Measurements from ENCODE around the gene CDCA3.

Gene CDCA3

DNA sequence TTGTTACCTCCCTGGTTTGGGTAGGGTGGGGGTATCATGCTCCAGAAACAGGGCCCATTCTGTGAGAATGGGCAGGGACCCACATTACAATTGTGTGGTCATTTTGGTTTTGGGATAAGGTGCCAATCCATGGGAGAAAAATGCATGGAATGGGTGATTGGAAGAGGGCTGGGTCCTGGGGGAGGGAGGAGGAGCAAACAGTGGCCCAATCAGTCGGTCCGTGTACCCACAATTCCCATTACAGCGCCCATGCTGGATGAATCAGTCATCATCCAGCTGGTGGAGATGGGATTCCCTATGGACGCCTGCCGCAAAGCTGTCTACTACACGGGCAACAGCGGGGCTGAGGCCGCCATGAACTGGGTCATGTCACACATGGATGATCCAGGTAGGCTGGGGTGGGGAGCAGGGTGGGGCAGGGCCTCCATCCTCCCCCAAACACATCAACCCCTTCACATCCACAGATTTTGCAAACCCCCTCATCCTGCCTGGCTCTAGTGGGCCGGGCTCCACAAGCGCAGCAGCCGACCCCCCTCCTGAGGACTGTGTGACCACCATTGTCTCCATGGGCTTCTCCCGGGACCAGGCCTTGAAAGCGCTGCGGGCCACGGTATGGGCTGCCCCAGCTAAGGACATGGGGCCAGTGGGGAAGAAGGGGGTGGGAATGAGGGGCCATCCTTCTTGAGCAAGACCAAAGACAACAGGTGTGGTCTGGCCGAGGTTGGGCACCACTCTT is 12.7 kb upstream of the CDCA3 start:
- Histone ChIP-seq H3K27me3 (replicated peaks in 2 of 5; ENCODE audit: control insufficient read depth in 4 of 5, insufficient read depth in 5 of 5, low read length in 4 of 5) (no peaks in the 10 kb centered on the region), H3K9me3 (ENCODE audit: control extremely low read depth in 1 of 5, control insufficient read depth in 4 of 5, insufficient read depth in 2 of 5, low read depth in 1 of 5, low read length in 4 of 5) (no peaks in the 10 kb centered on the region), H3K4me1 (ENCODE audit: control extremely low read depth in 1 of 4, control insufficient read depth in 4 of 4, insufficient read depth in 4 of 4, low read length in 3 of 4) (peaks cover 7 to 21% (median 19%) of the 10 kb centered on the region in 4 experiments), H3K36me3 (ENCODE audit: control insufficient read depth in 4 of 4, insufficient read depth in 4 of 4, low read length in 3 of 4) (peaks cover 9 to 73% (median 62%) of the 10 kb centered on the region in 4 experiments), H3K27ac (ENCODE audit: insufficient read depth in 1 of 2, low read depth in 1 of 2, low read length in 2 of 2, poor library complexity in 1 of 2, severe bottlenecking in 2 of 2) (no peak overlapping the region), H3K4me3 (ENCODE audit: control insufficient read depth in 1 of 7, extremely low read depth in 1 of 7, insufficient read depth in 4 of 7, low read depth in 2 of 7, low read length in 6 of 7) (no peak overlapping the region)
- 99% methylated on average over 8 of the region's 16 CpGs for WGBS (ENCODE audit: insufficient coverage)
- DNase-seq = no peak
- POLR2A ChIA-PET = interaction anchor here (0.6 kb wide), 1 partner anchor 77 kb away, joined by 4 read pairs; no protein-coding TSS in a partner anchor
- CTCF ChIA-PET = interaction anchor here (0.9 to 8.0 kb wide), 4 partner anchors 9 to 74 kb away, joined by 3 to 85 read pairs (median 3); partner anchors contain the start of genes CDCA3 and USP5

DNA sequence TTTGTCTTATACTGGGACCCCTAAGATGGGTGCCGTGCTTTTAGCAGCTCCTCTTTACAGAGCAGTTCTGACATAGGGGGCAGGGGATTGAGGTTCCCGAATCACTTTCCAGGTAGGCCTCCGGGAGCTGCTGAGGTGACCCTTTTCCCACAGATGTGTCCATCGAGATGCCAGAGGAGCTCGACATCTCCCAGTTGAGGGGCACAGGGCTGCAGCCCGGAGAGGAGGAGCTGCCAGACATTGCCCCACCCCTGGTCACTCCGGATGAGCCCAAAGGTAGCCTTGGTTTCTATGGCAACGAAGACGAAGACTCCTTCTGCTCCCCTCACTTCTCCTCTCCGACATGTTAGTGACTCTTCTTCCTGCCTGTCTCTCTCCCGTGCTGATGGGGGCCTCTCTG is 11.9 kb upstream of the CDCA3 start:
- DNase-seq = no peak
- Histone ChIP-seq H3K27ac (ENCODE audit: insufficient read depth in 1 of 2, low read depth in 1 of 2, low read length in 2 of 2, poor library complexity in 1 of 2, severe bottlenecking in 2 of 2) (no peak overlapping the region), H3K27me3 (replicated peaks in 2 of 5; ENCODE audit: control insufficient read depth in 4 of 5, insufficient read depth in 5 of 5, low read length in 4 of 5) (no peaks in the 10 kb centered on the region), H3K36me3 (ENCODE audit: control insufficient read depth in 4 of 4, insufficient read depth in 4 of 4, low read length in 3 of 4) (peaks cover 11 to 80% (median 67%) of the 10 kb centered on the region in 4 experiments), H3K9me3 (ENCODE audit: control extremely low read depth in 1 of 5, control insufficient read depth in 4 of 5, insufficient read depth in 2 of 5, low read depth in 1 of 5, low read length in 4 of 5) (no peaks in the 10 kb centered on the region), H3K4me1 (ENCODE audit: control extremely low read depth in 1 of 4, control insufficient read depth in 4 of 4, insufficient read depth in 4 of 4, low read length in 3 of 4) (peaks cover 0 to 14% (median 12%) of the 10 kb centered on the region in 4 experiments), H3K4me3 (ENCODE audit: control insufficient read depth in 1 of 7, extremely low read depth in 1 of 7, insufficient read depth in 4 of 7, low read depth in 2 of 7, low read length in 6 of 7) (no peak overlapping the region)
- CTCF ChIA-PET = interaction anchor here (1.0 to 8.0 kb wide), 2 partner anchors 9 to 10 kb away, joined by 3 to 85 read pairs; partner anchors contain the start of genes CDCA3 and USP5
- POLR2A ChIA-PET = interaction anchor here (0.6 kb wide), 1 partner anchor 78 kb away, joined by 4 read pairs; no protein-coding TSS in a partner anchor
- WGBS (ENCODE audit: insufficient coverage) = 97% methylated on average over 11 of the region's 11 CpGs

DNA sequence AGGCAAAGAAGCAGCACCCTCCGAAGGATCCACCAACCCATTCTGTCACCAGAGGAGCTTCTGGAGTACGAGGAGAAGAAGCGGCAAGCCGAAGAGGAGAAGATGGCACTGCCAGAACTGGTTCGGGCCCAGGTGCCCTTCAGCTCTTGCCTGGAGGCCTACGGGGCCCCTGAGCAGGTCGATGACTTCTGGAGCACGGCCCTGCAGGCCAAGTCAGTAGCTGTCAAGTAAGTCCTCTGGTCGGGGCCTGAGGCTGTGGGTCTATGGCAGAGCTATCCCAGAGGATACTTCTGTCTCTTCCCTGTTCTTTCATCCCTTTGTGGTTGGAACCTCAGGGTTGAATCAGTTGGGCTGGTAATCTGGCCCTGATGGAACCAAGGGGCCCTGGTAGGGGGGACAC is 10.3 kb upstream of the CDCA3 start:
- Histone ChIP-seq H3K4me3 (ENCODE audit: control insufficient read depth in 1 of 7, extremely low read depth in 1 of 7, insufficient read depth in 4 of 7, low read depth in 2 of 7, low read length in 6 of 7) (no peak overlapping the region), H3K9me3 (ENCODE audit: control extremely low read depth in 1 of 5, control insufficient read depth in 4 of 5, insufficient read depth in 2 of 5, low read depth in 1 of 5, low read length in 4 of 5) (no peaks in the 10 kb centered on the region), H3K4me1 (ENCODE audit: control extremely low read depth in 1 of 4, control insufficient read depth in 4 of 4, insufficient read depth in 4 of 4, low read length in 3 of 4) (peaks cover 0 to 2% (median 2%) of the 10 kb centered on the region in 4 experiments), H3K27ac (ENCODE audit: insufficient read depth in 1 of 2, low read depth in 1 of 2, low read length in 2 of 2, poor library complexity in 1 of 2, severe bottlenecking in 2 of 2) (no peak overlapping the region), H3K27me3 (replicated peaks in 2 of 5; ENCODE audit: control insufficient read depth in 4 of 5, insufficient read depth in 5 of 5, low read length in 4 of 5) (no peaks in the 10 kb centered on the region), H3K36me3 (ENCODE audit: control insufficient read depth in 4 of 4, insufficient read depth in 4 of 4, low read length in 3 of 4) (peaks cover 26 to 94% (median 80%) of the 10 kb centered on the region in 4 experiments)
- WGBS (ENCODE audit: insufficient coverage) = 96% methylated on average over 9 of the region's 9 CpGs
- ChIA-PET POLR2A (no interaction called here), CTCF (interaction anchor here (1.5 to 1.6 kb wide), 2 partner anchors 9 to 11 kb away, joined by 6 to 9 read pairs; partner anchors contain the start of genes SPSB2 and USP5)
- no peak for DNase-seq

DNA sequence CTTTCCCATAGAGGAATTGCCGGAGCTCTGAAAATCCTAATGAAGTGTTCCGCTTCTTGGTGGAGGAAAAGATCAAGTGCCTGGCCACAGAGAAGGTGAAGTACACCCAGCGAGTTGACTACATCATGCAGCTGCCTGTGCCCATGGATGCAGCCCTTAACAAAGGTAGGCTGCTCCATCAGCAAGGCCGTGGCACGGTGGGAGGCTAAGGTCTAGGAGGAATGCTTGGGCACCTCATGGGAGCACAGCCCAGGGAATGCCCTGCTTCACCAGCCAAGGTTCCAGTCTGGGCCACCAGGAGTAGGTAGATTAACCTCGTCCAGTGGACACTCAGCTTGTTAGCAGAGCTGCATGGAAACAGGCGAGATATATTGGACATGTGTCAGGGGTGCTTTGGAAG is 9.9 kb upstream of the CDCA3 start:
- Histone ChIP-seq H3K36me3 (ENCODE audit: control insufficient read depth in 4 of 4, insufficient read depth in 4 of 4, low read length in 3 of 4) (peaks cover 26 to 95% (median 81%) of the 10 kb centered on the region in 4 experiments), H3K4me3 (ENCODE audit: control insufficient read depth in 1 of 7, extremely low read depth in 1 of 7, insufficient read depth in 4 of 7, low read depth in 2 of 7, low read length in 6 of 7) (no peak overlapping the region), H3K27me3 (replicated peaks in 2 of 5; ENCODE audit: control insufficient read depth in 4 of 5, insufficient read depth in 5 of 5, low read length in 4 of 5) (no peaks in the 10 kb centered on the region), H3K9me3 (ENCODE audit: control extremely low read depth in 1 of 5, control insufficient read depth in 4 of 5, insufficient read depth in 2 of 5, low read depth in 1 of 5, low read length in 4 of 5) (no peaks in the 10 kb centered on the region), H3K4me1 (ENCODE audit: control extremely low read depth in 1 of 4, control insufficient read depth in 4 of 4, insufficient read depth in 4 of 4, low read length in 3 of 4) (no peaks in the 10 kb centered on the region), H3K27ac (ENCODE audit: insufficient read depth in 1 of 2, low read depth in 1 of 2, low read length in 2 of 2, poor library complexity in 1 of 2, severe bottlenecking in 2 of 2) (no peak overlapping the region)
- ChIA-PET CTCF (interaction anchor here (1.5 to 1.6 kb wide), 2 partner anchors 9 to 11 kb away, joined by 6 to 9 read pairs; partner anchors contain the start of genes SPSB2 and USP5), POLR2A (no interaction called here)
- no peak for DNase-seq
- WGBS (ENCODE audit: insufficient coverage) = 94% methylated on average over 7 of the region's 7 CpGs

DNA sequence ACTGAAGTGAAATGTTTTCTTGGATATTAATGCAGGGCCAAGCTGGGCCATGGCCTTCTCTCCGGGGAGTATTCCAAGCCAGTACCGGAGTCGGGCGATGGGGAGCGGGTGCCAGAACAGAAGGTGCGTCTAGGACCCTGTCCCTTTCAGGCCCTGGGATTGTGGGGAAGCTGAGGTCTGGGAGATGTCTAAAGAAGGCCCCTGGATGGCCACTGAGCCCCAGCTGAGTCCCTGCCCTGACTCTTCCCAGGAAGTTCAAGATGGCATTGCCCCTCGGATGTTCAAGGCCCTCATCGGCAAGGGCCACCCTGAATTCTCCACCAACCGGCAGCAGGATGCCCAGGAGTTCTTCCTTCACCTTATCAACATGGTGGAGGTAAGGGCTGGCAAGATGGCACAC is 9.0 kb upstream of the CDCA3 start:
- Histone ChIP-seq H3K36me3 (ENCODE audit: control insufficient read depth in 4 of 4, insufficient read depth in 4 of 4, low read length in 3 of 4) (peaks cover 29 to 96% (median 82%) of the 10 kb centered on the region in 4 experiments), H3K9me3 (ENCODE audit: control extremely low read depth in 1 of 5, control insufficient read depth in 4 of 5, insufficient read depth in 2 of 5, low read depth in 1 of 5, low read length in 4 of 5) (no peaks in the 10 kb centered on the region), H3K4me1 (ENCODE audit: control extremely low read depth in 1 of 4, control insufficient read depth in 4 of 4, insufficient read depth in 4 of 4, low read length in 3 of 4) (no peaks in the 10 kb centered on the region), H3K4me3 (ENCODE audit: control insufficient read depth in 1 of 7, extremely low read depth in 1 of 7, insufficient read depth in 4 of 7, low read depth in 2 of 7, low read length in 6 of 7) (no peak overlapping the region), H3K27me3 (replicated peaks in 2 of 5; ENCODE audit: control insufficient read depth in 4 of 5, insufficient read depth in 5 of 5, low read length in 4 of 5) (no peaks in the 10 kb centered on the region), H3K27ac (ENCODE audit: insufficient read depth in 1 of 2, low read depth in 1 of 2, low read length in 2 of 2, poor library complexity in 1 of 2, severe bottlenecking in 2 of 2) (no peak overlapping the region)
- no peak for DNase-seq
- WGBS (ENCODE audit: insufficient coverage) = 97% methylated on average over 9 of the region's 9 CpGs
- CTCF ChIA-PET = interaction anchor here (1.2 kb wide), 1 partner anchor 8 kb away, joined by 4 read pairs; no protein-coding TSS in a partner anchor
- POLR2A ChIA-PET = no interaction called here

DNA sequence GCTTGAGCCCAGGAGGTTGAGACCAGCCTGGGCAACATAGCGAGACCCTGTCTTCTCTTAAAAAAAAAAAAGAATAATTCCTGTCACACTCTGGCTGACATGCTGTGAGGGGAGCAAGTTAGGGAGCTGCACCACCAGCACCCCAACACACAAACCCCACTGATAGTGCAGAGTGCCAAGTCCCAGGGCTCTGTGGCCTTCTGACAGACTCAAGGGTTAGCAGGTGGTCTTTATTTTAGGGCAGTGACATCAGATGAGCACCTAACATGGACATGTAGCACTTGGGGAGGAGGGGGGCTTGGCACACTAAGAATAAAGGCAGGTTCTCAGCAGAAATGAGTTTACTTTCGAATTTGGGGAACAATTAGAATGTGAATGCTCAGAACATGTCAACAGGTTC is 7.7 kb upstream of the CDCA3 start:
- Histone ChIP-seq H3K4me3 (ENCODE audit: control insufficient read depth in 1 of 7, extremely low read depth in 1 of 7, insufficient read depth in 4 of 7, low read depth in 2 of 7, low read length in 6 of 7) (no peak overlapping the region), H3K4me1 (ENCODE audit: control extremely low read depth in 1 of 4, control insufficient read depth in 4 of 4, insufficient read depth in 4 of 4, low read length in 3 of 4) (peaks cover 0 to 5% (median 2%) of the 10 kb centered on the region in 4 experiments), H3K36me3 (ENCODE audit: control insufficient read depth in 4 of 4, insufficient read depth in 4 of 4, low read length in 3 of 4) (peaks cover 29 to 91% (median 77%) of the 10 kb centered on the region in 4 experiments), H3K27ac (ENCODE audit: insufficient read depth in 1 of 2, low read depth in 1 of 2, low read length in 2 of 2, poor library complexity in 1 of 2, severe bottlenecking in 2 of 2) (no peak overlapping the region), H3K9me3 (ENCODE audit: control extremely low read depth in 1 of 5, control insufficient read depth in 4 of 5, insufficient read depth in 2 of 5, low read depth in 1 of 5, low read length in 4 of 5) (no peaks in the 10 kb centered on the region), H3K27me3 (replicated peaks in 2 of 5; ENCODE audit: control insufficient read depth in 4 of 5, insufficient read depth in 5 of 5, low read length in 4 of 5) (no peaks in the 10 kb centered on the region)
- POLR2A ChIA-PET = no interaction called here
- DNase-seq = no peak
- CTCF ChIA-PET = interaction anchor here (0.7 to 0.9 kb wide), 2 partner anchors 14 to 110 kb away, joined by 3 read pairs; partner anchors contain the start of gene SPSB2
- 100% methylated on average over 1 of the region's 2 CpGs for WGBS (ENCODE audit: insufficient coverage)

DNA sequence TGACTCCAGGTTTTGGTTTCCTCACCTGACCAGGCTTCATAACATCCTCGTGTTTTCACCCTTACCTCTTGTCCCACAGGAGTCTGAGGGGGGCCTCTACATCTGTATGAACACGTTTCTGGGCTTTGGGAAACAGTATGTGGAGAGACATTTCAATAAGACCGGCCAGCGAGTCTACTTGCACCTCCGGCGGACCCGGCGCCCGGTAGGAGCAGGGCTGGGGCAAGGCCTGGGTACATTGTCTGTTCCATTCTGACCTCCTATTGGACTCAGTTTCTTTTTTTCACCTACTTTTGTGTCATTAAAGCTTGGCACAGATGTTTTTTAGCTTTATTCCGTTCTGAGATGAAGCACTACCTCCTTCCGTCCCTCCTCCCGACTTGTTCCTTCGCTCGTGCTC is 4.2 kb upstream of the CDCA3 start:
- Histone ChIP-seq H3K4me1 (ENCODE audit: control extremely low read depth in 1 of 4, control insufficient read depth in 4 of 4, insufficient read depth in 4 of 4, low read length in 3 of 4) (peaks cover 3 to 28% (median 22%) of the 10 kb centered on the region in 4 experiments), H3K36me3 (ENCODE audit: control insufficient read depth in 4 of 4, insufficient read depth in 4 of 4, low read length in 3 of 4) (peaks cover 22 to 59% (median 47%) of the 10 kb centered on the region in 4 experiments), H3K4me3 (ENCODE audit: control insufficient read depth in 1 of 7, extremely low read depth in 1 of 7, insufficient read depth in 4 of 7, low read depth in 2 of 7, low read length in 6 of 7) (no peak overlapping the region), H3K27me3 (replicated peaks in 2 of 5; ENCODE audit: control insufficient read depth in 4 of 5, insufficient read depth in 5 of 5, low read length in 4 of 5) (no peaks in the 10 kb centered on the region), H3K9me3 (ENCODE audit: control extremely low read depth in 1 of 5, control insufficient read depth in 4 of 5, insufficient read depth in 2 of 5, low read depth in 1 of 5, low read length in 4 of 5) (no peaks in the 10 kb centered on the region), H3K27ac (ENCODE audit: insufficient read depth in 1 of 2, low read depth in 1 of 2, low read length in 2 of 2, poor library complexity in 1 of 2, severe bottlenecking in 2 of 2) (peak overlapping the region in 1 of 2 experiments; percentile 25)
- DNase-seq = no peak
- 95% methylated on average over 10 of the region's 14 CpGs for WGBS (ENCODE audit: insufficient coverage)
- ChIA-PET POLR2A (no interaction called here), CTCF (interaction anchor here (0.7 to 6.8 kb wide), 6 partner anchors 11 to 102 kb away, joined by 3 to 85 read pairs (median 4); partner anchors contain the start of genes MLF2, SPSB2 and TPI1)
